ENCODE results near the gene TICAM1. TPM values are rescaled to one million over a fixed set of nuclear protein-coding genes. Genes with fewer than 3 reads are reported as not detected.
A peak's percentile ranks its signal among the peaks of the same experiment; 100 is the strongest.

Gene TICAM1
- total RNA-seq, 1 experiment from 2014 or later, result 9.9 TPM

DNA sequence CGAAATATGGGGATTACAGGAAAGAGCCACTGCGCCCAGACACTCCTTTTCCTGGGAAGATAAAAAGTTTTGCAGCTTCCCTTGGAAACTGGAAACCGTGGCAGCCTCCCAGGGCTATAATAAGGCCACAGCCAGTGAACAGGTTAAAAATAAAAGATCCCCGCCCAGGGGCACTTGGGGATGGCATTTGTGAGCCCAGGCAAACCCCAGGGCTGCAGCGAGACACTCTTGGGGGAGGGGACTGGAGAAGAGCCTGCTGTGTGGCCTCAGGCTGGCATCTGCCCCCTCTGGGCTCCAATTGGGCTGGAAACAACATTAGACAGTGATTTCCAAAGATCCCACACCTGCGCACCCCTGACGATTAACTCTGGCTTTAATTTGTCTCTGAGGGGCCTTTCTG is 28.8 kb downstream of the TICAM1 start:
- BruUV-seq (replicated peaks), result no TSS peak
- H3K27ac ChIP-seq, result no peak overlapping the region
- H3K27me3 ChIP-seq (ENCODE audit: insufficient read depth, low read depth), result no peaks in the 10 kb centered on the region
- H3K9me2 ChIP-seq (ENCODE audit: insufficient read depth), result no peaks in the 10 kb centered on the region
- CTCF ChIA-PET, result no interaction called here
- POLR2A ChIA-PET (ENCODE audit: unreplicated experiment), result interaction anchor here (0.6 kb wide), 1 partner anchor 213 kb away, joined by 3 read pairs; no protein-coding TSS in a partner anchor
- no peaks in the 10 kb centered on the region for H3K36me3 ChIP-seq (ENCODE audit: low read depth)
- no peak for DNase-seq
- intact Hi-C loops (cut with micrococcal nuclease; ENCODE audit: unreplicated experiment), result loop anchor here (5.0 kb wide), 1 partner anchor 165 kb away; the partner anchor contains the start of gene TNFAIP8L1
- no peaks in the 10 kb centered on the region for H3K9me3 ChIP-seq (ENCODE audit: insufficient read depth, low read depth)
- H4K20me1 ChIP-seq (ENCODE audit: insufficient read depth), result no peaks in the 10 kb centered on the region
- peaks cover 15% of the 10 kb centered on the region; the same call in 1 of the 2 replicates for H3F3A ChIP-seq (ENCODE audit: insufficient read depth, low read depth)
- no peak overlapping the region for H3K4me2 ChIP-seq
- no peaks in the 10 kb centered on the region for H3K79me2 ChIP-seq (ENCODE audit: low read depth)
- TF ChIP-seq, protein P1, sequence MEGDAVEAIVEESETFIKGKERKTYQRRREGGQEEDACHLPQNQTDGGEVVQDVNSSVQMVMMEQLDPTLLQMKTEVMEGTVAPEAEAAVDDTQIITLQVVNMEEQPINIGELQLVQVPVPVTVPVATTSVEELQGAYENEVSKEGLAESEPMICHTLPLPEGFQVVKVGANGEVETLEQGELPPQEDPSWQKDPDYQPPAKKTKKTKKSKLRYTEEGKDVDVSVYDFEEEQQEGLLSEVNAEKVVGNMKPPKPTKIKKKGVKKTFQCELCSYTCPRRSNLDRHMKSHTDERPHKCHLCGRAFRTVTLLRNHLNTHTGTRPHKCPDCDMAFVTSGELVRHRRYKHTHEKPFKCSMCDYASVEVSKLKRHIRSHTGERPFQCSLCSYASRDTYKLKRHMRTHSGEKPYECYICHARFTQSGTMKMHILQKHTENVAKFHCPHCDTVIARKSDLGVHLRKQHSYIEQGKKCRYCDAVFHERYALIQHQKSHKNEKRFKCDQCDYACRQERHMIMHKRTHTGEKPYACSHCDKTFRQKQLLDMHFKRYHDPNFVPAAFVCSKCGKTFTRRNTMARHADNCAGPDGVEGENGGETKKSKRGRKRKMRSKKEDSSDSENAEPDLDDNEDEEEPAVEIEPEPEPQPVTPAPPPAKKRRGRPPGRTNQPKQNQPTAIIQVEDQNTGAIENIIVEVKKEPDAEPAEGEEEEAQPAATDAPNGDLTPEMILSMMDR (conservative IDR thresholded peaks at IDR 0.05), result no peak
- no peak for TF ChIP-seq EZH2 (IDR thresholded peaks at IDR 0.05; ENCODE audit: low read depth)
- no peak overlapping the region for H2AFZ ChIP-seq
- no peak overlapping the region for H3K4me3 ChIP-seq
- peaks cover 21% of the 10 kb centered on the region for H3K4me1 ChIP-seq (replicated peaks; ENCODE audit: insufficient read depth)

DNA sequence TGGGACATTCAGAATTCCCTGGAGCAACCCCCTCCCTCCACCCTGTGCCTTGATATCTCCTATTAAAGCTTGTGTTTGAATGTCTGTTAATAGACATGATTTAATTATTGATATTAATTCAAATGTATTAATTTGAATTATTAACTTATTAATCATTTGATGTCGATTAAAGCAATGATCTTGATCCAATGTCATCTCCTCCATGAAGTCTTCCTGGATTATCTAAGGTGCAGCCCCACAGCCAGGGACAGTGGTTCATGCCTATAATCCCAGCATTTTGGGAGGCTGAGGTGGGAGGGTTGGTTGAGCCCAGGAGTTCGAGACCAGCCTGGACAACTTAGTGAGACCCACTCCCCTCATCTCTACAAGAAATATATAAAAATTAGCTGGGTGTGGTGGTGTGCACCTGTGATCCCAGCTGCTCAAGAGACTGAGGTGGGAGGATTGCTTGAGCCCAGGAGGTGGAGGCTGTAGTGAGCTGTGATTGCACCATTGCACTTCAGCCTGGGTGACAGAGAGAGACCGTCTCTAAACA is 30.4 kb downstream of the TICAM1 start:
- intact Hi-C loops (cut with micrococcal nuclease; ENCODE audit: unreplicated experiment), result loop anchor here (5.0 kb wide), 1 partner anchor 164 kb away; the partner anchor contains the start of gene TNFAIP8L1
- CTCF ChIA-PET, result no interaction called here
- POLR2A ChIA-PET (ENCODE audit: unreplicated experiment), result no interaction called here

DNA sequence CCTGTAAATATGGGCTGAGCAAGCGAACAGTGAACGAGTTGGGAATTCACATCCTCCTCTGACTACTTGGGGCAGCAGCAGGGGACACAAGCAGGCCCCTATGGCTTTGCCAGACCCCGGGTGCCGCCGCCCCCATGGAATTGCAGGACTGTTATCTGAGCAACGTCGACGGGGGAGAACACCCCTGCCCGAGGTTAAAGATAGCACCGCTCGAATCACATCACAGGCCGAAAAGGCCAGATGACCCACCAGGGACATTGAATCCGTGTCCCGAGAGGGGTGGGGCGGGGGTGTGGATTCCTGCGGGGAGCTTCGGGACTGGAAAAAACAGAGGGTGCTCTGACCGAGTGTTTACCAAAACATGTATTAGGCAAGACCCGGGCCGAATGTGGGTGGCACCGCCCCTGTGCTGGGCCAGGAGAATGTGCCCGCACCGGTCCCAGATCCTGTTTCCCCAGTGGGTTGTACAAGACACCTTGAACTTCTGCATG is 30.9 kb downstream of the TICAM1 start:
- intact Hi-C loops (cut with micrococcal nuclease; ENCODE audit: unreplicated experiment), result loop anchor here (5.0 kb wide), 1 partner anchor 163 kb away; the partner anchor contains the start of gene TNFAIP8L1
- peak overlapping the region; percentile 40; the same call in 1 of the 2 replicates for H3K4me3 ChIP-seq
- DNase-seq, result peak; percentile 87 to 89
- peaks cover 21% of the 10 kb centered on the region for H3K4me1 ChIP-seq (replicated peaks; ENCODE audit: insufficient read depth)
- ChIA-PET CTCF (no interaction called here), POLR2A (ENCODE audit: unreplicated experiment) (no interaction called here)
- peak overlapping the region; percentile 73 for H3K4me2 ChIP-seq
- H2AFZ ChIP-seq, result no peak overlapping the region
- no peaks in the 10 kb centered on the region for H3K36me3 ChIP-seq (ENCODE audit: low read depth)
- TF ChIP-seq, protein P1 (conservative IDR thresholded peaks at IDR 0.05), result no peak
- TF ChIP-seq EZH2 (IDR thresholded peaks at IDR 0.05; ENCODE audit: low read depth), result no peak
- no peaks in the 10 kb centered on the region for H3K27me3 ChIP-seq (ENCODE audit: insufficient read depth, low read depth)
- H3K79me2 ChIP-seq (ENCODE audit: low read depth), result peaks cover 12% of the 10 kb centered on the region
- H3K27ac ChIP-seq, result peak overlapping the region; percentile 71
- peaks cover 9% of the 10 kb centered on the region; the same call in 1 of the 2 replicates for H3F3A ChIP-seq (ENCODE audit: insufficient read depth, low read depth)
- no peaks in the 10 kb centered on the region for H4K20me1 ChIP-seq (ENCODE audit: insufficient read depth)
- H3K9me2 ChIP-seq (ENCODE audit: insufficient read depth), result no peaks in the 10 kb centered on the region
- BruUV-seq (replicated peaks), result no TSS peak
- H3K9me3 ChIP-seq (ENCODE audit: insufficient read depth, low read depth), result no peaks in the 10 kb centered on the region

More for the DNA sequence above, 30.4 kb downstream of the TICAM1 start:
- H3K9me2 ChIP-seq (ENCODE audit: insufficient read depth), result no peaks in the 10 kb centered on the region
- H3K27ac ChIP-seq, result peak overlapping the region; percentile 43; the same call in 1 of the 2 replicates
- H3K27me3 ChIP-seq (ENCODE audit: insufficient read depth, low read depth), result no peaks in the 10 kb centered on the region
- H3K4me1 ChIP-seq (replicated peaks; ENCODE audit: insufficient read depth), result peaks cover 21% of the 10 kb centered on the region
- H4K20me1 ChIP-seq (ENCODE audit: insufficient read depth), result no peaks in the 10 kb centered on the region
- peaks cover 7% of the 10 kb centered on the region; the same call in 1 of the 2 replicates for H3K79me2 ChIP-seq (ENCODE audit: low read depth)
- H3K36me3 ChIP-seq (ENCODE audit: low read depth), result no peaks in the 10 kb centered on the region
- DNase-seq, result no peak
- peak overlapping the region; percentile 73 for H3K4me2 ChIP-seq
- no peak for TF ChIP-seq EZH2 (IDR thresholded peaks at IDR 0.05; ENCODE audit: low read depth)
- TF ChIP-seq, protein P1 (conservative IDR thresholded peaks at IDR 0.05), result no peak
- H3K4me3 ChIP-seq, result no peak overlapping the region
- H3F3A ChIP-seq (ENCODE audit: insufficient read depth, low read depth), result peaks cover 9% of the 10 kb centered on the region; the same call in 1 of the 2 replicates
- BruUV-seq (replicated peaks), result no TSS peak
- no peak overlapping the region for H2AFZ ChIP-seq
- no peaks in the 10 kb centered on the region for H3K9me3 ChIP-seq (ENCODE audit: insufficient read depth, low read depth)

Data from PC-9 (cell line).